ENCODE results near the gene WDR43. TPM values are rescaled to one million over a fixed set of nuclear protein-coding genes. Genes with fewer than 3 reads are reported as not detected.

The WDR43 gene
- total and polyA plus RNA-seq, 2 experiments from 2014 or later: 101 to 140 TPM

- TF ChIP-seq REST (IDR thresholded peaks at IDR 0.05; ENCODE audit: unreplicated experiment): no peak
- no peak for TF ChIP-seq ZNF331 (CRISPR knock-in tag; IDR thresholded peaks at IDR 0.05; ENCODE audit: low read depth)
- no peak for TF ChIP-seq EZH2 (IDR thresholded peaks at IDR 0.05; ENCODE audit: low read depth, unreplicated experiment)
- TF ChIP-seq CREB1 (CRISPR knock-in tag; IDR thresholded peaks at IDR 0.05; ENCODE audit: low read depth): no peak
- TF ChIP-seq ZNF114 (CRISPR knock-in tag; IDR thresholded peaks at IDR 0.05): no peak
- TF ChIP-seq ETS1 (IDR thresholded peaks at IDR 0.05): no peak
- TF ChIP-seq POLR2AphosphoS5 (IDR thresholded peaks at IDR 0.05; ENCODE audit: low read depth): no peak
- TF ChIP-seq CTCF (conservative IDR thresholded peaks at IDR 0.05; ENCODE audit: low read depth in 2 of 2): no peak
- no peak for TF ChIP-seq STAT1 (IDR thresholded peaks at IDR 0.05; ENCODE audit: unreplicated experiment)
These were observed 96.6 kb downstream of the WDR43 start (continued) for GRCh38 chr2:28991021-28991420.

- H3F3A ChIP-seq (replicated peaks; ENCODE audit: low read depth): no peaks in the 10 kb centered on the region
- no peak overlapping the region for H3K27ac Mint-ChIP-seq
- no peak overlapping the region for H3K4me3 Mint-ChIP-seq
- no peaks in the 10 kb centered on the region for H3K27me3 ChIP-seq (ENCODE audit: insufficient read depth)
- H3K36me3 Mint-ChIP-seq (ENCODE audit: low read depth): no peaks in the 10 kb centered on the region
- H3K27ac ChIP-seq (ENCODE audit: low read depth): no peak overlapping the region
- no peaks in the 10 kb centered on the region for H3K9me2 ChIP-seq (ENCODE audit: insufficient read depth)
- H3K4me2 ChIP-seq: no peak overlapping the region
- H2AFZ ChIP-seq: no peak overlapping the region
- no peak overlapping the region for H3K4me3 ChIP-seq
- no peaks in the 10 kb centered on the region; the same call in 2 of the 3 replicates for H3K9me3 Mint-ChIP-seq
- no peaks in the 10 kb centered on the region for H4K20me1 ChIP-seq (replicated peaks; ENCODE audit: insufficient read depth)
- peaks cover 6% of the 10 kb centered on the region for H3K27me3 Mint-ChIP-seq (ENCODE audit: insufficient read depth, low read depth, poor library complexity)
- no peak for ATAC-seq
- H3K4me1 Mint-ChIP-seq: peaks cover 1% of the 10 kb centered on the region; the same call in 1 of the 3 replicates
- no peaks in the 10 kb centered on the region for H3K36me3 ChIP-seq (ENCODE audit: insufficient read depth)
- no peaks in the 10 kb centered on the region for H3K4me1 ChIP-seq (ENCODE audit: insufficient read depth)
- H3K79me2 ChIP-seq (replicated peaks; ENCODE audit: insufficient read depth): no peaks in the 10 kb centered on the region
- DNase-seq (ENCODE audit: low spot score): no peak
- no peak for TF ChIP-seq ZNF462 (CRISPR knock-in tag; IDR thresholded peaks at IDR 0.05)
These were observed 97.0 kb downstream of the WDR43 start for GRCh38 chr2:28991460-28991859.

Data from GM23338 (cell line).